Measurements from ENCODE around the gene SYS1. TPM values are rescaled to one million over a fixed set of nuclear protein-coding genes. Genes with fewer than 3 reads are reported as not detected.
A peak's percentile ranks its signal among the peaks of the same experiment; 100 is the strongest.

The SYS1 gene
- total RNA-seq, 2 donors from 2014 or later, result 28.0 to 33.3 TPM

- Mint-ChIP-seq H3K9me3 (no peaks in the 10 kb centered on the region), H3K36me3 (peaks cover 0 to 4% of the 10 kb centered on the region in 2 donors), H3K27ac (peak overlapping the region in 1 of 2 donors; percentile 86)
- ATAC-seq, result no peak
- no peak for DNase-seq (ENCODE audit: low spot score in 2 of 2)
Measured at GRCh38 chr20:45337367-45338120, 25.4 kb upstream of the SYS1 start.

GRCh38 chr20:45338121-45339030, 24.6 kb upstream of the SYS1 start:
- Mint-ChIP-seq H3K27ac (no peak overlapping the region), H3K9me3 (no peaks in the 10 kb centered on the region), H3K36me3 (peaks cover 0 to 4% of the 10 kb centered on the region in 2 donors)
- DNase-seq (ENCODE audit: low spot score in 2 of 2) (no peak), ATAC-seq (no peak)

- peak overlapping the region in 1 of 2 donors; percentile 36 for H3K27ac Mint-ChIP-seq
- H3K36me3 Mint-ChIP-seq, result peaks cover 0 to 4% of the 10 kb centered on the region in 2 donors
- H3K9me3 Mint-ChIP-seq, result no peaks in the 10 kb centered on the region
- ATAC-seq (no peak), DNase-seq (ENCODE audit: low spot score in 2 of 2) (no peak)
Measured at GRCh38 chr20:45339084-45339483, 23.9 kb upstream of the SYS1 start.

- H3K36me3 Mint-ChIP-seq, result peaks cover 0 to 4% of the 10 kb centered on the region in 2 donors
- DNase-seq (ENCODE audit: low spot score in 2 of 2) (no peak), ATAC-seq (no peak)
- peak overlapping the region in 1 of 2 donors; percentile 36 for H3K27ac Mint-ChIP-seq
- no peaks in the 10 kb centered on the region for H3K9me3 Mint-ChIP-seq
Measured at GRCh38 chr20:45339799-45340198, 23.2 kb upstream of the SYS1 start.

- DNase-seq (ENCODE audit: low spot score in 2 of 2) (no peak), ATAC-seq (peak in 1 of 2 donors; percentile 31)
- Mint-ChIP-seq H3K9me3 (no peaks in the 10 kb centered on the region), H3K36me3 (peaks cover 0 to 4% of the 10 kb centered on the region in 2 donors), H3K27ac (no peak overlapping the region)
Measured at GRCh38 chr20:45340236-45340847, 22.6 kb upstream of the SYS1 start.

DNA sequence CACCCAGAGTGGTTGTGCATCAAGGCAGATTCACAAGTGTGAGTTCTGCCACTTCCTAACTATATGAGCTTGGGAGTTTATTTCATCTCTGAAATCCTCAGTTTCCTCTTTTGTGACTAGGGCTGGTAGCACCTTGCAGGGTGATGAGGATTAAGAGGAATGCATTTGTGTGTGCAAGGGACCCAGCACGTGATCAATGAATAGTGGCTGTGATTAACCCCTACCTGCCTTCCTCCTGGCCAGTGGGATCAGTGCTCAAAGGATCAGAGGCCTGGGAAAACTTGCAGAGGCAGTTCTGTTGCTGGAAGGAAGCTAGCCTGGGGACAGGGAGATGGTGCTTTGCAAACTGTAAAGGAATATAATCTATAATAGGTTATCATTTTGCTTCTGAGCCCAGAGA, 22.0 kb upstream of the SYS1 start:
- ATAC-seq (no peak), DNase-seq (ENCODE audit: low spot score in 2 of 2) (no peak)
- H3K27ac Mint-ChIP-seq, result no peak overlapping the region
- no peaks in the 10 kb centered on the region for H3K9me3 Mint-ChIP-seq
- peaks cover 0 to 4% of the 10 kb centered on the region in 2 donors for H3K36me3 Mint-ChIP-seq

- ATAC-seq, result no peak
- H3K27ac Mint-ChIP-seq, result no peak overlapping the region
- no peaks in the 10 kb centered on the region for H3K9me3 Mint-ChIP-seq
- peaks cover 0 to 4% of the 10 kb centered on the region in 2 donors for H3K36me3 Mint-ChIP-seq
- DNase-seq (ENCODE audit: low spot score in 2 of 2), result no peak
Measured at GRCh38 chr20:45341579-45341938, 21.4 kb upstream of the SYS1 start.

DNA sequence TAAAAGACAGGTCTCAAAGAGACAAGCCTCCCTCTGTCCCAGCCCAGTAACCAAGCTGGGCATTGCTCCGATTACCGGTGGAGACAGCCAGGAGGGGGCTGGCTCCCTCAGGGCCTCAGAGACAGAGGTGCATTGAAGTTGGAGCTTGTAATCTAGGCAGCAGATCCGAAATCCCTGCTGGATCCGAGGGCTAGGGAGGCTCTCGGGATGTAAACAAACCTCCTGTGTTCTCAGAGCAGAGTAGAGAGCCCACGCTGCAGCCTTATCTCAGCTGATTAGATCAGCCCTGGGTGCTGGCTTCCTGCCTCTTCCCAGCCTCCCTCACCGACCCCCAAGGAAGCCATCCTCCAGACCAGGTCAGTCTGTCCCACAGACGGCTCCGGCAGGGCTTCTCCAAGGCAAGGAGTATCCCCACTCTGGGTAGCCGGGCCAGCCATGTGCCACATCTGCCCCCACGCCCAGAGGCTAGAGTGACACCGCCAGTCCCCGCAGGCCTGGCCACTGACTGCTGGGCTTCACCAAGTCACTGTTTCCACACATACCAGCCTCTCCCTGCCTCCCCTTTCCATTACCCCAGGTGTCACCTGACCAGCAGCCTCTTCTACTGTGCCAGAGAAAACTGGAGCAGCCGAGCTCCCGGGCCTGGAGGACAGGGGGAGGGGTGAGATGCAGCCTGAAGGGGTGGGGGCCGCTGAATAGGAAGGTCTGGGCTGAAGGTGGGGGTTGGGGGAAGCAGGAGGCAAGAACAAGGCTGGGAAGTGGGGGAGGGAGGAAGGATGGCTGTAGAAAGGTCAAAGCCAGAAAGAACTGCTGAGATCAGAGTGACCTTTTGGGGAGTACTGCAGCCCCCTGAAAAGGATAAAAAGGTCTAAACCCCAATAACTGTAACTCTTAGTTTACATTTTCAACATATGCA, 20.8 kb upstream of the SYS1 start:
- Mint-ChIP-seq H3K27ac (no peak overlapping the region), H3K36me3 (peaks cover 0 to 4% of the 10 kb centered on the region in 2 donors), H3K9me3 (no peaks in the 10 kb centered on the region)
- DNase-seq (ENCODE audit: low spot score in 2 of 2) (no peak), ATAC-seq (no peak)

GRCh38 chr20:45342855-45343531, 20.0 kb upstream of the SYS1 start:
- no peak for DNase-seq (ENCODE audit: low spot score in 2 of 2)
- no peak overlapping the region for H3K27ac Mint-ChIP-seq
- no peak for ATAC-seq
- H3K9me3 Mint-ChIP-seq, result no peaks in the 10 kb centered on the region
- peaks cover 4% of the 10 kb centered on the region in 2 donors for H3K36me3 Mint-ChIP-seq

DNA sequence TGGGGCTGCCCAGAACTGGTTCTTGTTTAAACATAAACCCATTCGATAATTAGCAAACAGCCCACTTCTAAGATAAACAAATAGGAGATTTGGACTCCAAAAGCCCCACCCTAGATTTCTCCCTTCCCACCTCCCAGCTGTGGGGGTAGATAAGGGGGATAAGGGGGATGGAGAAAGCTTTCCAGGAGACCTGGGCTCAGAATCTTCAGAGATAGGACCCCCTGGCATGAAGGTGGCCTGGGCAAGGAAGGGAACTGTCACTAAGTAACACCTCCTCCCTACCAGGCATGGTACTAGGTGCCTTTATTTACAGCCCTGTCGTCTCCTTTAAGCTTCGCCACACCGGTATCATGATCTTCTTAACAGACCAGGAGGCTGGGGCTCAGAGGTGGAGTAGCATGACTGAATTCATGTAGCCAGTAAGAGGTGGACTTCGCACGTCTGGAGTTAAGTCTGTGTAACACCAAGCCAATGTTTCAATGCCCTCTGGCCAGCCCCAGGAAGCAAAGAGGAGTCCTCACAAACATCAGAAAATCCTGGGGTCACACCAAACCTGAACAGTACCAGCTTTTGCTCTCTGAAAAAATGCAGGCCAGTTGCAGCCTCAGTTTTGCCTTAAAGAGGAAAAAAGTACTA, 19.3 kb upstream of the SYS1 start:
- H3K9me3 Mint-ChIP-seq, result no peaks in the 10 kb centered on the region
- H3K27ac Mint-ChIP-seq, result no peak overlapping the region
- H3K36me3 Mint-ChIP-seq, result peaks cover 4% of the 10 kb centered on the region in 2 donors
- ATAC-seq (no peak), DNase-seq (ENCODE audit: low spot score in 2 of 2) (no peak)

- H3K27ac Mint-ChIP-seq, result no peak overlapping the region
- DNase-seq (ENCODE audit: low spot score in 2 of 2) (no peak), ATAC-seq (peak in 1 of 2 donors; percentile 53)
- no peaks in the 10 kb centered on the region for H3K9me3 Mint-ChIP-seq
- H3K36me3 Mint-ChIP-seq, result peaks cover 4% of the 10 kb centered on the region in 2 donors
Measured at GRCh38 chr20:45344168-45344860, 18.6 kb upstream of the SYS1 start.

GRCh38 chr20:45345104-45345936, 17.6 kb upstream of the SYS1 start:
- no peak overlapping the region for H3K27ac Mint-ChIP-seq
- DNase-seq (ENCODE audit: low spot score in 2 of 2), result no peak
- H3K36me3 Mint-ChIP-seq, result peaks cover 3 to 4% of the 10 kb centered on the region in 2 donors
- no peak for ATAC-seq
- H3K9me3 Mint-ChIP-seq, result no peaks in the 10 kb centered on the region

- Mint-ChIP-seq H3K9me3 (no peaks in the 10 kb centered on the region), H3K36me3 (peaks cover 0 to 4% of the 10 kb centered on the region in 2 donors), H3K27ac (peak overlapping the region; percentile 14 to 50)
- DNase-seq (ENCODE audit: low spot score in 2 of 2) (peak in 1 of 2 donors; percentile 68), ATAC-seq (peak in 1 of 2 donors; percentile 75)
Measured at GRCh38 chr20:45346291-45346718, 16.7 kb upstream of the SYS1 start.

DNA sequence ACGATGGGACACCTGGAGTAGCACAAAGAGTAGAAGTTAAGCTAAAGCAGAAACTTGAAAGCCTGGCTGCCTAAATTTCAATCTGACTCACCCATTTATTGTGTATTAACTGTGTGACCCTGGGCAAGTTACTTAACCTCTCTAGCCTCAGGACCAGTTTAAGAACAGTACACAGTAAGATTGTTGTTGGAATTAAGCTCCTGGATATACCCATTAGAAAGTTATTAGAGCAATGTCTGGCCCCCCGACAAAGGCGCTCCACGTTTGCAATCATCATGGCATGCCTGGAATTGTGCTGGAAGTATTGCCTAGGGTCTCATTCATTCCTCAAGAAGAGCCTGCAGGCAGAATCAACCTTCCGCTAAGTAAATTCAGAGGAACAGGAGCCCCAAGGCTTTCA, 16.1 kb upstream of the SYS1 start:
- no peak for DNase-seq (ENCODE audit: low spot score in 2 of 2)
- peaks cover 0 to 4% of the 10 kb centered on the region in 2 donors for H3K36me3 Mint-ChIP-seq
- H3K27ac Mint-ChIP-seq, result peak overlapping the region; percentile 14 to 33
- no peaks in the 10 kb centered on the region for H3K9me3 Mint-ChIP-seq
- no peak for ATAC-seq

Measured in activated naive CD4-positive, alpha-beta T cell treated with anti-CD3 and anti-CD28 coated beads, Interleukin-2, amount 50 U/mL, for 72 hours (primary cell).